Activated CD4-positive, alpha-beta T cell treated with anti-CD3 and anti-CD28 coated beads, Interleukin-2, amount 50 U/mL, for 4 hours (primary cell): ENCODE measurements around the gene METTL24.
"Not testable (repeated sequence)": the region's sequence is repeated elsewhere in the genome, so short reads cannot be mapped to it uniquely, and the experiment has no call there.

Experiments
- DNase-seq, 2 experiments: peaks; one replicate each; pipeline ENCODE4 v3.0.0-alpha.2; 2020

Gene METTL24

DNA sequence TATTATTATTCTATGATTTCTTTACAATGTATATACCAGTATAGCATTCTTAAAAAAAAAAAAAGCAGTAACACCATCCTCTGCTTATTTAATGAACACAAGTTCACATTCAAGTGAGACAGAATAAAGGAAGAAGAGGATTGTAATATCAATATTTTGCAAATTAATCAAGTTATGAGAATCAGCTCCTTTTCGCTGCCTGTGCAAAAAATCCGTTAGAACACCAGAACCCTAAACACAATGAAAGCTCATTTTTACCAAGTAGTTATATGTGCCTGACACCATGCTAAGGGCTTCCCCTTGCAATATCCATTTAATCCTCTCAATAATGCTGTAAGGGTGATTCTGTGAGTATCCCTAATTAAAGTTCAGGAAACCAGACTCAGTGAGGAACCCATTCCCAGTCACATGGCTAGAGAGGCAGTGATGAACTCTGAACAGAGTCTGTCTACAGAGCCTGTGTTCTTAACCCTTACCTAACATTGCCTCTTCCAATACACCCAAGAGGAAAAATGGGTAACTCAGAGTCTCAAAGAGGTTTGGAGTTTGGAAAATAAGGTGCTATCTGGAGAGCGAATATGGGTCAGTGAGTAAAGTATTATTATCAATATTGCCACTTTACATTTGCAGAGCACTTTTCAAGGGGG is 111.1 kb downstream of the METTL24 start:
- DNase-seq: no peak

DNA sequence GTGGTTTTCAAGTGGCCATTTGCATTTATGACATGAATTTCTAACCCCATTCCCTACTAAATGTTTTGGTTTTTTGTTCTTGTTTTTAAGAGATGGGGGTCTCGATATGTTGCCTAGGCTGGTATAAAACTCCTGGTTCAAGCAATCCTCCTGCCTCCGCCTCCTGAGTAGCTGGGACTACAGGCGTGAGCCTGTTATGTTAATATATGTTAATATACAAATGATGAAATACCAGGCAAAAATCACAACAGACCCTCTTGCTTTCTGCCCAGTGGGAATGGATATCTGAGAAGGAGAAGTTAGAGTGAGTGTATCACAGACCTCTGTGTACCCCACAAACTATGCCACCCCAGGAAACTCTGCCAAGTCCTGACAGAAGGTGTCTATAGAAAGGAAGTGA is 111.8 kb downstream of the METTL24 start:
- DNase-seq: no peak

DNA sequence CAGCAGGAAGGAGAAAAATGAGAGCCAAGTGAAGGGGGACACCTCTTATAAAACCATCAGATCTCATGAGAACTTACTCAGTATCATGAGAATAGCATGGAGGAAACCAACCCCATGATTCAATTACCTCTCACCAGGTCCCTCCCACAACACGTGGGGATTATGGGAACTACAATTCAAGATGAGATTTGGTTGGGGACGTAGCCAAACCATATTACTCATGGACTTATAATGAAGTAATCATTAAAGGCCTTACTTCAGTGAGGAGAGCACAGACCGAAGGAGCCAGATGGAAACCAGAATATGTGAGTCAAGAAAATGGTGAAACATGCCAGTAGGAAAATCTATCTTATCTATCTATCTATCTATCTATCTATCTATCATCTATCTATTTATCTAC is 113.5 kb downstream of the METTL24 start:
- not testable (repeated sequence) for DNase-seq

DNA sequence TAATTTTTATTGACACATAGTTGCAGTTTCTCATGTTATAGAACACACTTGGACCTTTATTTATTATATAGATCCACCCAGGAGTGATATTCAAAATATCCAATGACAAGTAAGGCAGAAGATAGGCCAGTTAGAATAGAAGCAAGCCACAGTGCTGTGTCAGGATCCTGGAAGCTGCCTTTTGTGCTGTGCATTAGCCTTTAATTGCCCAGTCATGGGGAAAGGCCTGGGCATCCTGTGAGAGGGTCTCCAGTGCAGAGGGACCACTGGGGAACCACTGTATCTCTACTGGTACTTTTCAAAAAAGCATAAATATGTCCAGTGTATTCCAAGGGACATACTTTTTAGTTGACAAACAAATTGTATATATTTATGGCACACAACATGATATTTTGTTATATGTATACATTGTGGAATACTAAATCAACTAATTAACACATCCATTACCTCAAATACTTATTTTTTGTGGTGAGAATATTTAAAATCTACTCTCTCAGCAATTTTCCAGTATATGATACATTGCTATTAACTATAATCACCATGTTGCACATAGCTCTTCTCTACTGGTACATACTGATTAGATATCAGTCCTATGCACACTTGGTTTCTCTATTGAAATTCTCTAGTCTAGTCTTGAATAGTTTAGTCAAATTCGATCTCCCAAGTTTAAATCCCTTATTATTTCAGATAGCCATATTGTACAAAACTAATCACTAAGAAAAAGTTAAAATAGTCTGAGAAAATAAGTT is 118.4 kb downstream of the METTL24 start:
- no peak for DNase-seq

DNA sequence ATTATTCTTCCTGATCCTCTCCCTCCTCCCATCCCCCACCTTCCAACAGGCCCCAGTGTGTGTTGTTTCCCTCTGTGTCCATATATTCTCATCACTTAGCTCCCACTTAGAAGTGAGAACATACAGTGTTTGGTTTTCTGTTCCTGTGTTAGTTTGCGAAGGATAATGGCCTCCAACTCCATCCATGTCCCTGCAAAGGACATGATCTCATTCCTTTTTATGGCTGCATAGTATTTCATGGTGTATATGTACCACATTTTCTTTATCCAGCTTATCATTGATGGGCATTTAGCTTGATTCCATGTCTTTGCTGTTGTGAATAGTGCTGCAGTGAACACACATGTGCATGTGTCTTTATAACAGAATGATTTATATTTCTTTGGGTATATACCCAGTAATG is 122.1 kb downstream of the METTL24 start:
- DNase-seq: not testable (repeated sequence)

DNA sequence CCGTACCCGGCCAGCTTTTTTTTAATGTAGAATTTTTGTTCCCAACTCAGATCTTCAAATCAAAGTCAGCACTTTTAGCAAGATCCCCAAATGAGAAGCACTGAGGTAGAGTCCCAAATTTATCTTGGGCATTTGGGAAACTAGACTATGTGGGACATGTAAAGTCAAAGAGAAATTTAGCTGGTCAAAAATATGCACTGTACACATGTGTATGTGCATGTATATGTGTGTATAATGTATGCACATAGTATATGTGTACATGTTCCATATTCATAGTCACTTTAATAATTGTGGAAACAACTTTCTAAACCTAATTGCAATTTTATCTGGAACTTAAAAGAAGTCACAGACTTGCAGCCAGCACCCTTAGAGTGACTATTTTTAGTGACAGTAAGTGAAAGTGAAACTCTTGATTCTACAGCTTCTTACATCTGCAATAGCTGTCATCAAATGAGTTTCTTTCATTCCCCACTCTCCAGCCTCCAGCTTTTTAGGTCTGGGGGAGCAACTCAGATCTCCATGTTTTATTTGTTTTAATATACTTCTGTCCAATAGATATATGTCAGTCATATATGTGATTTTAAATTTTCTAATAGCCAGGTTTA is 124.3 kb downstream of the METTL24 start:
- DNase-seq: no peak

DNA sequence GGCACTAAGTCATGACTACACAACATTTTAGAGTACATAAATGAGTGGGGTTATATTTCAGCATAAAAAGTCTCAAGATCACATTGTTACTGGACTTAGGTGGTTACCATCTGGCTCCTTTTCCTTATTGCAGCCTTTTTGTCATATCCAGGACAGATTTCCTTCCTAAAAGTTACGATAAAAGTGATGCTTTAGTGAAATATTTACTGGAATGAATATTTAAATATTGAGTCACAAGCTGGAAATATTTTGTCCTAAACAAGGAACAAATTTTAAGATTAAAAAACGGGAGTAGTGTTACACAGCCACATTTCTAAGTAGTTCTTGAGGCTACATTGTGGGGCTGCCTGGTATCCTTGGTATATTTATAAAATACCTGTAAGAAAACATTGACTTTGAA is 125.7 kb downstream of the METTL24 start:
- DNase-seq: no peak

DNA sequence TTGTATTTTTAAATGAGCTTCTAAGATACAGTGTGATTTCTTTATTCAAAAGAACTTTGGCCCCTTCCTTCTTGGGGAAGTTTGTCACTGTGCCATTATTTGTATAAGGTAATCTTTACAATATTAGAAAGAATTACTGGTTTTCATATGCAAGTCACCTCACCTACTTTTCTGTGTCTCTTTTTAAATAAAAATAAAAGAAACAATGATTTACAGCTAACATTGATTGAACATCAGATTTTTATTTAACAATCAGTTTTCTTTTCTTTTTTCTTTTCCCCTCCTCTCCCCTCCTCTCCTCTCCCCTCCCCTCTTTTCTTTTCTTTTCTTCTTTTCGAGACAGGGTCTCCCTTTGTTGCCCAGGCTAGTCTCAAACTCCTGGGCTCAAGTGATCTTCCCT is 131.9 kb downstream of the METTL24 start:
- DNase-seq: no peak

DNA sequence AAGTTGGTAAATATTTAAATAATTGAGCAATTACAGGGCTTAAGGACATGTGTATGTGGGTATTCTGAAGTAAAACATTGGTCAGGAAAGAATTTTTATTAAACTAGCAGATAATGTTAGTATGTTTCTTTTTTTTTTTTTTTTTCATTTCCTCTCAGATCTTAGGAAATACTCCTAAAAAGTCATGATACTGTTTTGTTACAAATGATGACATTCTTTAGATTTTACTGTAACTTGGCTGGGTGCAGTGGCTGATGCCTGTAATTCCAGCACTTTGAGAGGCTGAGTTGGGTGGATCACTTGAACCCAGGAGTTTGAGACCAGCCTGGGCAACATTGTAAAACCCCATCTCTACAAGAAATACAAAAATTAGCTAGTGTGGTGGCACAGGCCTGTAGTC is 136.4 kb downstream of the METTL24 start:
- no peak for DNase-seq

DNA sequence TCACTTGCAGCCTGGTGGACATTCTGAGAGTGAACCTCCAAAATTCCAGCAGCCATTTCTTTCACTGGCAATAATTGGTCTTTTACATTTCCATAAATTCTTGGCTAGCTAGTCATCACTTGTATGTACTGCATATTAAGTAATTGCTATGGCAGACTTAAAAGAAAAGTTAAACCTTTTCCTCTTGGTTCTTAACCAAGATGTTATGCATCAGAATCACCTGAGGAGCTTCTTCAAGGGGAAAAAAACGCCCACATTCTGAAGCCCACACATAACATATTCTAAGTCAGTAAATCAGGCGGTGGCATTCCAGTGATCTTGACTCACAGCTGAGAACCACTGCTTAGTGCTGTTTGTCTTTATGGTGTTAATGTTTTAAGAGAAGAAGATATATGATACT is 140.9 kb downstream of the METTL24 start:
- DNase-seq: no peak

DNA sequence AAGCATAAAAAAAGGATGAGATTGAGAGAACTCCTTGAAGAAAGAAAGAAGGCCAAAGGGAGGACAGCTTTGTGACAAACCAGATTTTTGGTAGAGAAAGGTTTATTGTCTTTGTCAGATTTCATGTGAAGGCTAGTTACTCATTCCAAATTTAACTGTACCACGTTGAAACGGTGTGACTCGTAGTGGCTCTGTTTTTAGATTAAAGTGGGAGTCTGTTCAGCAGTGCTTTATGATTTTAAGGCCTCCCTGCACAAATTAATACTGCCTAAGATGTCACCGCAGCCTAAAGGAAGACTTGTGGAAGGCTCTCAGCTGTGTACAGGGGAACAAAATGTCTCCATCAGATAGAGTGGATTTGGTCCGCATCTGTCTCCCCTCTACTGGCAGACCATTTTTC is 142.0 kb downstream of the METTL24 start:
- no peak for DNase-seq

DNA sequence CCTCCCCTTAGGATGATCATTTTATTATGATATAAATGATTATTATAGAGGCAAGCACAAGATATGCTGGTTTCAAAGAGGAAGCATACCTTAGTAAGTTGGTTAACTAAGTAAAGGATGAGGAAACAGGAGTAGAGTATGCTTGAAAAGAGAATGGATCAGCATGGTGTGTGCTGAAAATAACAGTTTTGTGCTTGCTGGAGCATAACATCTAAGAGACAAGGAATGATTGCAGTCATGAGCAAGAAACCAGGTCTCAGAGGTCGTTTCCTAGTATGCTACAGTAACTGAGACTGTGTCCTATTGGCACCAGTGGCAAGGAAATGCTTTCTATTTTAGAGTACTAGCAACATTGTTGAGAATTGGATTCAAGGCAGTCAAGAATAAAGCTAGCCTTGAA is 143.8 kb downstream of the METTL24 start:
- DNase-seq: no peak

DNA sequence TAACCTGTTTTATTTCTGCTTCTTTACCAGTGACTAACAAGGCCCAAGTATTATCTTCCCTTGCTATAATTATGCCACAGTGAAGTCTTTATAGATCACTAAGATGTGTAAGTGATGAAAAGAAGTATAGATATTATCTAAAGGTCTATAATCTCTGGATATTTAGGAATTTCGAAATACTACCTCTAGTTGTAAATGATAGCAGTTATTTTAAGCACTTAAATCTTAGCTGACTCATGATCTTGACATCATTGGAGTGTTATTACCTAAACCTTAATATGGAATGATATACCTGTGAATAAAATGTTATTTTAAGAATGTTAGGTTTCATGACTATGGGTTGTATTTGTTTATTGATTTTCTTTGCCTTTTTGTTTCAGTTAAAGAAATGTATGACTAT is 146.4 kb downstream of the METTL24 start:
- DNase-seq: no peak

DNA sequence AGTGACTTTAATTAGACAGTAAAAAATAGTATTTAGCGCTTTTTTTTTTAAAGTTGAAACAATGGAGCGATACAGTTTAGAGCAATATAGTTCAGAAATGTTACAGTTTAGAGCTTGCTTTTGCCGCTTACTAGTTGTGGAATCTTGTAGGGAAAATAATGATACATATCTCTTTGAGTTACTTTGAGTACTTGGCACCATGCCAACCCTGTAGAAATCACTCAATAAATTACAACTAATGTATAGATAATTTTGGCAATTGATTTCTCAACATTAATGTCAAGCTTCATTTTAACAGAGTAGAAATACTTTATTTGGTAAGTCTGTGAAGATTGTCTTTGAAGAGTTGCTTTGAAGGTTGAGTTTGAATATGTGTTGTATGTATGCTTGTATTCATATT is 150.5 kb downstream of the METTL24 start:
- no peak for DNase-seq

DNA sequence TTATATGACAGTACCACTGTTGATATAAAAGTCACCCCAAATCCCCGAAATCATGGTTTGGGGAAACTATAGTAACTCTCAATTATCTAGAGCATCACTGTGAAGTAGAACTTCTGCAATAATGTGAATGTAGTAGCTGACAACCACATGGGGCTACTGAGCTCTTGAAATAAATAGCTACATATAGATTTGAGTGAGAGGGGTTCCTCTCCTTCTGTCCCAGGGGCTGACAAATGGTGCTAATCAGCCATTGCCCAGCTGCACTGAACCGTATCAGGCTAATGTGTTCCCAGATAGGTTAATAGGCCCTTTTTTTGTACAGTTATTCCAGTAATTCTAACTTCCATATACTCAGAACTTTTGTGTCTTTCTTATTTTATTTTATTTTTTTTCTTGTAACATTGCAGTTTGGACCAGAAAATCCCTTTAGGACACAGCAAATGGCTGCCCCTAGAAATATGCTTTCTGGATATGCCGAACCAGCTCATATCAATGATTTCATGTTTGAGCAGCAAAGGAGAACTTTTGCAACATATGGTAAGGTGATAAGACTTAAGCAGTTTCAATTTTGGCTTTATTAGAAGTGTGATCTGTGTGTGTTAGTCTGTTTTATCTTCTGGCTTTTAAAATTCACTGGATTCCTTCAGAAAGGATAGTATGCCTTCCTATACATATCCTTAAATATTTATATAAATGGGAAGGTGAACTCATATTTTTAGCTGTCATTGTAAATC is 156.8 kb downstream of the METTL24 start:
- DNase-seq: no peak

DNA sequence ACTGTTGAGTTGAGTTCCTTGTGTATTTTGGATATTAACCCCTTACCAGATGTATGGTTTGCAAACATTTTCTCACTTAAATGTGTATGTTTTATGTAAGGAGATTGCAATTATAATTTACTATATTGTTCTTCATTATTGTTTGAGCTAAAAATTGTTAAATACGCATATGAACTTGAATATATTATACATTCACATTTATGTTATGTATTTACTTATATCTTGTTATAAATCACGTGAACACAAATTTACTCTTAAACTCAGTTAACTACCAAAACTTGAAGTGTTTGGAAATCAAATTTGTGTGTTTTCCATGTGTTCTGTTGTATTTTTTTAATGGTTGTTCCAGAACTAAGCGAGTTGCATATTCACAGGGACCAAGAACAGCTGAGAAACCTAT is 159.6 kb downstream of the METTL24 start:
- DNase-seq: no peak

DNA sequence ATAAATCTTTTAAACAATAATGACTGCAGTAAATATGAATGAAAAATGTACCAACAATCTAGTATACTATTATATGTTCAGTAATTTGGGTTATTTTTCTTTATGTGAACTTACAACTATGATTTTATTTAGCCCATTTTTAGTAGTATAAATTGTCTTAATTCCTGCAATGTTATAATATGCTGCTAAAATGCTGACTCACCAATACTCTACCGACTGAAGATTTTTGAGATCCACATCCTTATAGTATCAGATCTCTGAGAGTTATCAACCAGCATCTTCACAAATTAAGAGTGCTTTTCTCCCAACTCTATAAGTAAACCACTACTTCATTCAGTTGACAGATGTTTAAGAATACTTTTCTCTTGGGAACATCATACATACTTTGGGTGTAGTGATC is 161.3 kb downstream of the METTL24 start:
- no peak for DNase-seq

DNA sequence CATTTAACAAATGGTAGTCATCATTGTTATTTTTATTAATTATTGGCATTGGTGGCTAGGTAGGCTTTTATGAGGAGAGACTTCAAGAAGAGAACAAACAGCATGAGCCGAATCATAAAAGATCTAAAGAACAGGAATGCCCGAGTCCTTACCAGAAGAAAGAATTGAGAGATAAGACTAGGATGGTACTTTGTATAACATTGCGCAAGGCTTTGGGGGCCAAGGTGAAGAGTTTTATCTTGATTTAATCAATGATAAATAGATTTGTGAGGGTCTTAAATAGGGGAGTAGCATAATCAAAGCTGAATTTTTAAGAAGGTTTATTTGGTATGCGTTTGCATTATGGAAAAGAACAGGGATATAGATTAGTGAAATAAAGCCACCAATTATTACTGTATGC is 162.5 kb downstream of the METTL24 start:
- no peak for DNase-seq
